SK-N-SH treated with all-trans-retinoic acid at 6 μM for 48 hours (cell line): Measurements from ENCODE around the gene SLC35D3.
A peak's percentile ranks its signal among the peaks of the same experiment; 100 is the strongest.

Source experiments
- ATAC-seq: fragments of 200-7000 bp; cut with Tn5 transposase; 3 replicates; pipeline ENCODE4 v1.9.1; 2020; ENCODE audit warnings: mild to moderate bottlenecking, moderate library complexity
- ARNTL ChIP-seq: fragments of 450-650 bp; formaldehyde crosslinking; IDR thresholded peaks from 2 replicates; pipeline ENCODE4 v1.5.0; 2020; ENCODE audit warnings: low read depth, mild to moderate bottlenecking, moderate library complexity, borderline replicate concordance
- BACH2 ChIP-seq: fragments of 250-450 bp; sonication (Bioruptor Pico); IDR thresholded peaks from 2 replicates; pipeline ENCODE4 v1.9.0; 2021; ENCODE audit warnings: mild to moderate bottlenecking, borderline replicate concordance
- CSDC2 ChIP-seq: fragments of 250-450 bp; sonication (Bioruptor Pico); IDR thresholded peaks from 2 replicates; pipeline ENCODE4 v1.5.0; 2020; ENCODE audit warnings: mild to moderate bottlenecking, moderate library complexity
- ESRRG ChIP-seq: fragments of 250-450 bp; sonication (Bioruptor Pico); IDR thresholded peaks from 2 replicates; pipeline ENCODE4 v1.6.1; 2021; ENCODE audit warnings: mild to moderate bottlenecking
- GLIS3 ChIP-seq: fragments of 250-450 bp; sonication (Bioruptor Pico); IDR thresholded peaks from 2 replicates; pipeline ENCODE4 v1.5.0; 2020; ENCODE audit warnings: mild to moderate bottlenecking, moderate library complexity
- OSR1 ChIP-seq: fragments of 250-450 bp; sonication (Bioruptor Pico); IDR thresholded peaks from 2 replicates; pipeline ENCODE4 v1.8.0; 2022; ENCODE audit warnings: moderate library complexity, mild to moderate bottlenecking, inconsistent platforms
- PPARA ChIP-seq: fragments of 250-450 bp; sonication (Bioruptor Pico); IDR thresholded peaks from 2 replicates; pipeline ENCODE4 v1.5.0; 2020; ENCODE audit warnings: mild to moderate bottlenecking, borderline replicate concordance
- SNAI2 ChIP-seq: fragments of 250-450 bp; sonication (Bioruptor Pico); IDR thresholded peaks from 2 replicates; pipeline ENCODE4 v1.5.0; 2020; ENCODE audit warnings: mild to moderate bottlenecking, moderate library complexity
- TCF4 ChIP-seq: fragments of 250-450 bp; sonication (Bioruptor Pico); IDR thresholded peaks from 2 replicates; pipeline ENCODE4 v1.8.0; 2021; ENCODE audit warnings: mild to moderate bottlenecking, moderate library complexity, borderline replicate concordance
- TOX ChIP-seq: fragments of 250-450 bp; sonication (Bioruptor Pico); IDR thresholded peaks from 2 replicates; pipeline ENCODE4 v1.8.0; 2021; ENCODE audit warnings: mild to moderate bottlenecking, moderate library complexity, borderline replicate concordance
- ZFP3 ChIP-seq: fragments of 250-450 bp; sonication (Bioruptor Pico); IDR thresholded peaks from 2 replicates; pipeline ENCODE4 v1.5.0; 2020; ENCODE audit warnings: mild to moderate bottlenecking, moderate library complexity
- ZFP30 ChIP-seq: fragments of 450-650 bp; formaldehyde crosslinking; IDR thresholded peaks from 2 replicates; pipeline ENCODE4 v1.5.0; 2022; ENCODE audit warnings: mild to moderate bottlenecking, moderate library complexity
- ZNF565 ChIP-seq: fragments of 450-650 bp; formaldehyde crosslinking; conservative IDR thresholded peaks from 2 replicates; pipeline ENCODE4 v1.5.0; 2020; ENCODE audit warnings: low read depth, mild to moderate bottlenecking, moderate library complexity
- ZNF70 ChIP-seq: fragments of 450-650 bp; formaldehyde crosslinking; IDR thresholded peaks from 2 replicates; pipeline ENCODE4 v1.5.0; 2020; ENCODE audit warnings: mild to moderate bottlenecking, moderate library complexity
- ZNF8 ChIP-seq: fragments of 450-650 bp; formaldehyde crosslinking; IDR thresholded peaks from 2 replicates; pipeline ENCODE4 v1.5.0; 2020; ENCODE audit warnings: mild to moderate bottlenecking, moderate library complexity
- TF ChIP-seq, protein P1 (sequence below): fragments of 250-450 bp; sonication (Bioruptor Pico); IDR thresholded peaks from 2 replicates; pipeline ENCODE4 v1.5.0; 2020; ENCODE audit warnings: mild to moderate bottlenecking, moderate library complexity
- TF ChIP-seq, protein P2 (sequence below): fragments of 250-450 bp; sonication (Bioruptor Pico); IDR thresholded peaks from 2 replicates; pipeline ENCODE4 v1.5.1; 2021; ENCODE audit warnings: mild to moderate bottlenecking, moderate library complexity
- TF ChIP-seq, protein P3 (sequence below): fragments of 250-450 bp; sonication (Bioruptor Pico); IDR thresholded peaks from 2 replicates; pipeline ENCODE4 v1.8.0; 2020; ENCODE audit warnings: mild to moderate bottlenecking, moderate library complexity, borderline replicate concordance
- TF ChIP-seq, protein P4 (sequence below): fragments of 250-450 bp; sonication (Bioruptor Pico); IDR thresholded peaks from 2 replicates; pipeline ENCODE4 v1.8.0; 2021; ENCODE audit warnings: low read depth, mild to moderate bottlenecking, moderate library complexity, borderline replicate concordance

SLC35D3 gene

DNA sequence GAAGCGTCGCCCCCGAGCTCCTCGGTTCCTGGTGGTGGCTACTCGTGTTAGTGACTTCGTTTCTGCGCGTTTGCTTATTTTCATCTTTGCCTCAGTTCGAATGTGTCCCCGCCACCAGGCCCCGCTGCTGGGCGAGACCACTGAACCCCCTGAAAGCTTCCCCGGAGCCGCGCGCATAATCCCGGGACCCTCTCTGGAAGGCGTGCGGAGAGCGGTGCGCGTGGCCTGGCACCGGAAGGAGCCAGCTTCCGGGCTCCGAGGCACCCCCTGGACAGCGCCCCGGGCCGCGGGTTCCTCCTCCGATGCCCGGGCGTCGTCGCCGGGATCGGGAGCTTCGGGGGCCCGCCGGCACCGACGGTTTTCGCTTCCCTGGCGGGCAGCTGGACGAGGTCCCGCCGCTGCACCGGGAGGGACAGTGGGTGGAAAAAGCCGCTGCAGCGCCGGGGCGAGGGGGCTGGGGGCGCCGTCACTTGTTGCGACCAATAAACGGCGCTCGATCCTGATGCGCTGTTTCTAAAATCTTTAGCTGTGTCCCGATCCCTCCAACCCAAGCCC is 643 bp upstream of the SLC35D3 start:
- peak; percentile 65 for ATAC-seq
- no peak for TF ChIP-seq ARNTL (CRISPR knock-in tag)
- no peak for TF ChIP-seq GLIS3 (CRISPR knock-in tag)
- no peak for TF ChIP-seq ZFP30
- TF ChIP-seq, protein P1, sequence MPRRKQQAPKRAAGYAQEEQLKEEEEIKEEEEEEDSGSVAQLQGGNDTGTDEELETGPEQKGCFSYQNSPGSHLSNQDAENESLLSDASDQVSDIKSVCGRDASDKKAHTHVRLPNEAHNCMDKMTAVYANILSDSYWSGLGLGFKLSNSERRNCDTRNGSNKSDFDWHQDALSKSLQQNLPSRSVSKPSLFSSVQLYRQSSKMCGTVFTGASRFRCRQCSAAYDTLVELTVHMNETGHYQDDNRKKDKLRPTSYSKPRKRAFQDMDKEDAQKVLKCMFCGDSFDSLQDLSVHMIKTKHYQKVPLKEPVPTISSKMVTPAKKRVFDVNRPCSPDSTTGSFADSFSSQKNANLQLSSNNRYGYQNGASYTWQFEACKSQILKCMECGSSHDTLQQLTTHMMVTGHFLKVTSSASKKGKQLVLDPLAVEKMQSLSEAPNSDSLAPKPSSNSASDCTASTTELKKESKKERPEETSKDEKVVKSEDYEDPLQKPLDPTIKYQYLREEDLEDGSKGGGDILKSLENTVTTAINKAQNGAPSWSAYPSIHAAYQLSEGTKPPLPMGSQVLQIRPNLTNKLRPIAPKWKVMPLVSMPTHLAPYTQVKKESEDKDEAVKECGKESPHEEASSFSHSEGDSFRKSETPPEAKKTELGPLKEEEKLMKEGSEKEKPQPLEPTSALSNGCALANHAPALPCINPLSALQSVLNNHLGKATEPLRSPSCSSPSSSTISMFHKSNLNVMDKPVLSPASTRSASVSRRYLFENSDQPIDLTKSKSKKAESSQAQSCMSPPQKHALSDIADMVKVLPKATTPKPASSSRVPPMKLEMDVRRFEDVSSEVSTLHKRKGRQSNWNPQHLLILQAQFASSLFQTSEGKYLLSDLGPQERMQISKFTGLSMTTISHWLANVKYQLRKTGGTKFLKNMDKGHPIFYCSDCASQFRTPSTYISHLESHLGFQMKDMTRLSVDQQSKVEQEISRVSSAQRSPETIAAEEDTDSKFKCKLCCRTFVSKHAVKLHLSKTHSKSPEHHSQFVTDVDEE (CRISPR knock-in tag), result no peak
- no peak for TF ChIP-seq OSR1 (CRISPR knock-in tag)
- no peak for TF ChIP-seq TCF4
- TF ChIP-seq PPARA, result no peak
- no peak for TF ChIP-seq ZNF8
- TF ChIP-seq, protein P2, sequence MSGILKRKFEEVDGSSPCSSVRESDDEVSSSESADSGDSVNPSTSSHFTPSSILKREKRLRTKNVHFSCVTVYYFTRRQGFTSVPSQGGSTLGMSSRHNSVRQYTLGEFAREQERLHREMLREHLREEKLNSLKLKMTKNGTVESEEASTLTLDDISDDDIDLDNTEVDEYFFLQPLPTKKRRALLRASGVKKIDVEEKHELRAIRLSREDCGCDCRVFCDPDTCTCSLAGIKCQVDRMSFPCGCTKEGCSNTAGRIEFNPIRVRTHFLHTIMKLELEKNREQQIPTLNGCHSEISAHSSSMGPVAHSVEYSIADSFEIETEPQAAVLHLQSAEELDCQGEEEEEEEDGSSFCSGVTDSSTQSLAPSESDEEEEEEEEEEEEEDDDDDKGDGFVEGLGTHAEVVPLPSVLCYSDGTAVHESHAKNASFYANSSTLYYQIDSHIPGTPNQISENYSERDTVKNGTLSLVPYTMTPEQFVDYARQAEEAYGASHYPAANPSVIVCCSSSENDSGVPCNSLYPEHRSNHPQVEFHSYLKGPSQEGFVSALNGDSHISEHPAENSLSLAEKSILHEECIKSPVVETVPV (CRISPR knock-in tag), result no peak
- no peak for TF ChIP-seq ZFP3 (CRISPR knock-in tag)
- TF ChIP-seq SNAI2, result no peak
- TF ChIP-seq TOX (CRISPR knock-in tag), result no peak
- no peak for TF ChIP-seq ZNF70 (CRISPR knock-in tag)
- TF ChIP-seq, protein P3, sequence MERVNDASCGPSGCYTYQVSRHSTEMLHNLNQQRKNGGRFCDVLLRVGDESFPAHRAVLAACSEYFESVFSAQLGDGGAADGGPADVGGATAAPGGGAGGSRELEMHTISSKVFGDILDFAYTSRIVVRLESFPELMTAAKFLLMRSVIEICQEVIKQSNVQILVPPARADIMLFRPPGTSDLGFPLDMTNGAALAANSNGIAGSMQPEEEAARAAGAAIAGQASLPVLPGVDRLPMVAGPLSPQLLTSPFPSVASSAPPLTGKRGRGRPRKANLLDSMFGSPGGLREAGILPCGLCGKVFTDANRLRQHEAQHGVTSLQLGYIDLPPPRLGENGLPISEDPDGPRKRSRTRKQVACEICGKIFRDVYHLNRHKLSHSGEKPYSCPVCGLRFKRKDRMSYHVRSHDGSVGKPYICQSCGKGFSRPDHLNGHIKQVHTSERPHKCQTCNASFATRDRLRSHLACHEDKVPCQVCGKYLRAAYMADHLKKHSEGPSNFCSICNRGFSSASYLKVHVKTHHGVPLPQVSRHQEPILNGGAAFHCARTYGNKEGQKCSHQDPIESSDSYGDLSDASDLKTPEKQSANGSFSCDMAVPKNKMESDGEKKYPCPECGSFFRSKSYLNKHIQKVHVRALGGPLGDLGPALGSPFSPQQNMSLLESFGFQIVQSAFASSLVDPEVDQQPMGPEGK (CRISPR knock-in tag), result no peak
- no peak for TF ChIP-seq ZNF565 (CRISPR knock-in tag)
- TF ChIP-seq ESRRG (CRISPR knock-in tag), result no peak
- TF ChIP-seq, protein P4, sequence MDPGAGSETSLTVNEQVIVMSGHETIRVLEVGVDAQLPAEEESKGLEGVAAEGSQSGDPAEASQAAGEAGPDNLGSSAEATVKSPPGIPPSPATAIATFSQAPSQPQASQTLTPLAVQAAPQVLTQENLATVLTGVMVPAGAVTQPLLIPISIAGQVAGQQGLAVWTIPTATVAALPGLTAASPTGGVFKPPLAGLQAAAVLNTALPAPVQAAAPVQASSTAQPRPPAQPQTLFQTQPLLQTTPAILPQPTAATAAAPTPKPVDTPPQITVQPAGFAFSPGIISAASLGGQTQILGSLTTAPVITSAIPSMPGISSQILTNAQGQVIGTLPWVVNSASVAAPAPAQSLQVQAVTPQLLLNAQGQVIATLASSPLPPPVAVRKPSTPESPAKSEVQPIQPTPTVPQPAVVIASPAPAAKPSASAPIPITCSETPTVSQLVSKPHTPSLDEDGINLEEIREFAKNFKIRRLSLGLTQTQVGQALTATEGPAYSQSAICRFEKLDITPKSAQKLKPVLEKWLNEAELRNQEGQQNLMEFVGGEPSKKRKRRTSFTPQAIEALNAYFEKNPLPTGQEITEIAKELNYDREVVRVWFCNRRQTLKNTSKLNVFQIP (CRISPR knock-in tag), result no peak
- TF ChIP-seq CSDC2 (CRISPR knock-in tag), result no peak

DNA sequence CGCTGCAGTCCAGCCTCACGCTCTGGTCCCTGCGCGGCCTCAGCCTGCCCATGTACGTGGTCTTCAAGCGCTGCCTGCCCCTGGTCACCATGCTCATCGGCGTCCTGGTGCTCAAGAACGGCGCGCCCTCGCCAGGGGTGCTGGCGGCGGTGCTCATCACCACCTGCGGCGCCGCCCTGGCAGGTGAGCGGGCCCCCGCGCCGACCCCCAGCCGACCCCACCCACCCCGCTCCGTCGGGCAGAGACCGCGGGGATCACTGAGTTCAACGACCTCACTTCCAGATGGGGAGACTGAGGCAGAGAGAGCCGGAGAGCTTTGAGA is 545 bp downstream of the SLC35D3 start:
- TF ChIP-seq, protein P2 (CRISPR knock-in tag), result no peak
- TF ChIP-seq TCF4 (no peak), ZNF70 (CRISPR knock-in tag) (no peak), ESRRG (CRISPR knock-in tag) (no peak), OSR1 (CRISPR knock-in tag) (no peak), ZFP3 (CRISPR knock-in tag) (no peak), BACH2 (CRISPR knock-in tag) (no peak), TOX (CRISPR knock-in tag) (no peak)
- TF ChIP-seq, protein P3 (CRISPR knock-in tag), result no peak
- peak; percentile 41 for ATAC-seq
